NCI-H82 treated with DMSO at 0.1 percent for 48 hours (cell line): ENCODE data around the gene LRRC8D.
A peak's percentile ranks its signal among the peaks of the same experiment; 100 is the strongest.
"Not testable (repeated sequence)": the region's sequence is repeated elsewhere in the genome, so short reads cannot be mapped to it uniquely, and the experiment has no call there.

Experiments used
- DNase-seq: peaks from one replicate; lab custom pipeline; 2025; ENCODE audit not compliant: unreplicated experiment; lab: John Stamatoyannopoulos, UW

LRRC8D gene

DNA sequence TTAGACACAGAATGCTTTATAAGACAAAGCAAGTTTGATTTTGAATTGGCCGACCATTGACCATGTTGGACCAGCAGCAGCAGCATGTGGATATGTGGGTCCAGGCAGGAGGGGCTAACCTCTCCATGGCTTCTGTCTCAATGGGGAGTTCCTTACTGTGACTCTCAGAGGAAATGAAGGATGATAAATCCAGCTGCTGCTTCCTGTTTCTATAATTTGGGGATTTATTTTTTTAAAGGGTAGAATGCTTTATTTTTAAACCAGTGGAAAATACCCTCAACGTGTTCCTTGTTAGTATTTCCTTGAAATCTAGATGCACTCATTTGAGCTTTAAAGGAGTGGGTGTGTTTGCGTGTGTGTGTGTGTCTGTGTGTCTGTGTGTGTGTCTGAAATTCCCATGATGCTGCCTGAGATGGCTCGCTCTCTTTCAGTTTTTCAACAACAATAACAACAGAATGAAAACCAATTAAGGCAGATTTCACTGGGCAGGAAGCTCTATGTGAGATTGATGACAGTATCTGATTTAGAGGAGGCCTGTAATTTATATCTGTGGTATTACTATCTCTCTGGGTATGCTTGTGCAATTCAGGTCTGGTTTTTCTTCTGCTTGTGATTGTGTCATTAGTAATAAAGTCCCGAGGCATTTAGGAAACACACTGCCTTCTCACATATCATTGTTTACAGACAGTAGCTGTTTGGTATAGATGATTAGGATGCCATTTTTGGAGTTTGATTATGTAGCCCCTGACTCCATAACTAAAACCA, 88.0 kb downstream of the LRRC8D start:
- DNase-seq = no peak

DNA sequence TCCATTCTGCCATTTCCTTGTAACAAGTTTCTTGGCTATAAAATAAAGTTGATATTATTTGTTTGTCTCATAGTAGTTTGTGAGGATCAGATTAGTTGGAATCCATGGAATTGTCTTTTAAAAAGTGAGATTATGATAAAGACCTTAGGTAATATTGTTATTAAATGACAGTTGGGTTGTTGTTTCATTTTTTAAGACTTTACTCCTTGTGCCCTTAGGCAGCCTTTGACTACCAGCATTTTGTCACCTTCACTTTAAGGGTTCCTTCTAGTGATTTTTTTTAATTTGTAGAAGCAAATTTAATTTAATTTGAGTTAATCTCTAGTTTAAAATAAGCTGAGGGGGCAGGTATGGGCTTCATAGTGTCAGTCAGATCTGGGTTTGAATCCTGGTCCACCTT, 89.4 kb downstream of the LRRC8D start:
- no peak for DNase-seq

DNA sequence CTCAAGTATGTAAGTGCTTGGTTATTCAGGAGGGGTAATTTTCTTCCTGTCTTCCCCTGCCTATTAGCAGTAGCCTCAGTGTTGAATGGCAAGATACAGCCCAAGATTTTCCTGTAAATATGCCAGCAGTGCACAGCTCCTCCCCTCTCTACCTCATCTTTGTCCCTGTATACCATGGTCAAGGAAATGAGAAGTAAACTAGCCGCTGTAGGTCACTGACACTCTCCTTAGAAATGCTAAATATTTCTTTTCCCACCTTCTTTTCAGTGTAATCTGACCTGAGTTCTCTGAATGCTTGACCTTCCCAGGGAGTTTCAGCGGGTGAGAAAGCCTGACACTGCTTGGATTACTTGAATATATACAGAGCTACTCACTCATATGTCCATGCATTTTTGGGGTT, 89.9 kb downstream of the LRRC8D start:
- DNase-seq = no peak

GRCh38 chr1:89911191-89911991, 90.6 kb downstream of the LRRC8D start:
- no peak for DNase-seq

- DNase-seq = no peak
These were observed 91.2 kb downstream of the LRRC8D start for GRCh38 chr1:89912073-89912472.

DNA sequence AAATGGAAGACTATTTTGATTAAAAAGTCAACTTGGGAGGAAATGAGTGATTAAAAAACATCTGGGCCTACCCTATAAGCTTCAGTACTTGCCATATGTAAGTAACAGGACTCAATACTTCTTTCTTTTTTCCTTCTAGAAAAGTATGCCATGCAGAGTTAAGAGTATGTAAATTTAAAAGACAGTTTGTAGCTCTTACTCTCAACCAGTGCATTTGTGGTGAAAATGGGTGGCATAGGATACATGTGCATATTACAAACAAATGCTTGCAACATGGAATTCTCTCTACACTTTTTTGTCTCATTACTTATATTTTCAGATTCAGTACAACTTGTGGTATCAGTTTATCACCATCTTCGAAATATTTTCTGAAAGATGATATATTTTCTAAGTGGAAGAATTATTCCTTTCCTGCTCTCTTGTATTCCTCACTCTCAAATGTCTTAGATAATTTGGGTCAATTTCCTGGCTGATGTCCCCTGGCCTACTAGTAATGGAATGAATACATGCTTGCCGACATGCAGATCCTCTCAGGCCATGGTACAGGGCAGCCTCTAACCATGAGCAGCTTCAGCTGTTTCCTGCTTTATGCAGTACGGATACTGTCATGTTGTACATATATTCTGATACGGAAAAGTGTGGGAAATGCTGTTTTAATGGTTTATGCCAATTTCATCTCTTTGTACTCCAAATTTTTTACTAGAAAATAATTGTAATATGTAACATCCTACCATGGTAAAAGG, 92.7 kb downstream of the LRRC8D start:
- DNase-seq = no peak

DNA sequence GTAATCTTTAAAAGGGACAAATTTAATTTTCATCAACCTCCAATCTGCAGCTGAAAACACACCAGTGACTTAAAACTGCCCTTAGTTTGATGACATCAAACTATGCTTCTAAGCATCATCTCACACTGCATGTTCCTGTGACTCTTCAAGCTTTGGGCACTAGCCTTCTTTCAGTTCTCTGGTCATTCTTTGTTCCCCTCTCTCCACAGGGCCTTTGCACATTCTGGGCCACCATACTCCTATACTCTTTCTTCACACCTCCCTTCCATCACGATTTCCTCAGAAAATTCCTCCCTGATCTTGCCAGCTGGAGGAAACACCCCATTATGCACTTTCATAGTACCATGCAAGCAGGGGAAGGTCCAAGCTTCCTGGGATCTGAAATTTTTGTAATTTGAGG, 96.5 kb downstream of the LRRC8D start:
- no peak for DNase-seq

GRCh38 chr1:89918127-89918793, 97.4 kb downstream of the LRRC8D start:
- no peak for DNase-seq

DNA sequence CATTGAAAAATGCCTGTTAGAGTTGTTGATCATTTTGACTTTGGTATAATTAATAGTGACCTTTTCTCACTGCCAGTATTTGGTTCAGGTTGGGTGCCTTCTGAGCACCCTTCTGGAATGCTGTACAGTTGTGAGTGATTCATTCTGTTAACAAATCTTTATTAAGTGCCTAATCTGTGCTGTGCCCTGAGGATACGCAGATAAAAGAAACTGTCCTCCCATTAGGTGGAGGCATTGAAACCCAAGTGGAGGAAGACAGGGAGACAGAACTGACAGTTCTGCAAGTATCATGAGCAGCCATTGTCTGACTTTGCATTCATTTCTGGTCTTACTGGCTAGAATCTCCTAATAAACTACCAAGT, 97.9 kb downstream of the LRRC8D start:
- peak; percentile 32 for DNase-seq

DNA sequence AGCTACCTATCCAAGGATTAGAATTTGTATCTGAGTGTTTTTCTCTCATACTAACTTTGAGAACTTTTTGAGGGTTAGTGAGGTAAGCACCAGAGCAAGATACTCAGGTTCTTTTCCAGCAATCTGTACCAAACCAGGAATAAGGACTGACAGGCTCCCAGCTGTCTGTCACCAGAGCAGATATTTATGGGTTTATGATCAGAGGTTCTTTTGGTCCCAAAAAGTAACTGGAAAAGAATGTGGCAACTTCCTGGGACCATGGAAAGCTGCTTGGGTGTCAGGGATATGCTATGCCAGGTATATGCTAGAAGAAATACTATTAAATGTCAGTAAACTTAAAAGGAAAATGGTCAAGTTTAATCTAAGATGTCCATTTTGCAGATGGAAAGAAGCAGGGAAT, 98.3 kb downstream of the LRRC8D start:
- no peak for DNase-seq

GRCh38 chr1:89922911-89923310, 102.1 kb downstream of the LRRC8D start:
- DNase-seq = no peak

GRCh38 chr1:89923517-89923916, 102.7 kb downstream of the LRRC8D start:
- DNase-seq = no peak

GRCh38 chr1:89924075-89924474, 103.2 kb downstream of the LRRC8D start:
- DNase-seq = not testable (repeated sequence)

DNA sequence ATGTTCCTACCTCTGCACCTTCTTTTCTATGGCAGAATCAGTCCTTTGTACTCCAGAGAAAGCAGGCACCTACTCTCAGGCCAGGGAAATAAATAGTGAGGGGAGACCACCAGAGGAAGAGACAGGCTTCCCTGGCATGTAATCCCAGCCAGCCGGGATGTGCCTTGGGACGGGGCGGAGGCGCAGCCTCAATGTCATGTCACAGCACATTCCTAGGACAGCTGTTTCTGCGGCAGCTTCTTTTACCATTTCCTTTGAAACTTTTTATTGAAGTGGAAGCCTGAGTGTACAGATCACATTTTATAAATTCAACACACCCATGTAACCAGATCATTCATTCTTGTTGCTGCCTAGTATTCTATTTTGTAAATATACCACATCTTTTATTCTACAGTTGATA, 106.2 kb downstream of the LRRC8D start:
- no peak for DNase-seq

DNA sequence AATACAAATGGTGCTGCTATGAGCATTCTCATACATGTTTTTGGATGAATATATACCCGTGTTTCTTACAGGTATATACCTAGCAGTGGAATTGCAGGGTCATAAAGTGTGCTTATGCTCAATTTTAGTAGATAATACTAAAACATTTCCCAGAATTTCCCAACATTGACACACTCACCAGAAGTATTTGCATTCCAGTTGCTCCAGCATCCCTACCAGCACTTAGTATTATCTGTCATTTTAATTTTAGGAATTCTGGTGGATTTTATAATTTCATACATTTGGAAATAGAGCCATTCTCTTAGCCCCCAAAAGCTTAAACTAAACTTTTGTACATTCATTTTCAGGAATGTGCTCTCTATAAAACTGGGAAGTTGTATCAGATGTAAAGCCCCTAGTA, 106.6 kb downstream of the LRRC8D start:
- no peak for DNase-seq

DNA sequence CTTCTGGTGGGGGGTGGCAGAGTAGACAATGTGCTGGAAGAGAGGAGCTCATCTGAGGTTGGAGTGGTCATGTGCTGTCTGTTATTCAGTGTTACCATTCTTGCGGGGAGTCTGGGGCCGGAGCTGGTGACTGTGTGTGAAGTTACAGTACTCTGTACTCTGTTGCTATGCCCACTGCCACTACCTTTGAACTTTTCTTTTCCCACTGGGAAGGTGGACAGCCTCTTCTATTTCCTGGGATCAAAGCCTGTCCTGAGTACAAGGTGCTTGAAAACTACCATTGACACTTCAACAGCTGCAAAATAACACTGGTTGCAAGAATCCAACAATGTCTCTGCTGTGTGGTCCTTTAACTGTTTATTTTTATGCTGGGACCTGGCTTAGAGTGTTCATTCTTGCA, 107.7 kb downstream of the LRRC8D start:
- DNase-seq = no peak

DNA sequence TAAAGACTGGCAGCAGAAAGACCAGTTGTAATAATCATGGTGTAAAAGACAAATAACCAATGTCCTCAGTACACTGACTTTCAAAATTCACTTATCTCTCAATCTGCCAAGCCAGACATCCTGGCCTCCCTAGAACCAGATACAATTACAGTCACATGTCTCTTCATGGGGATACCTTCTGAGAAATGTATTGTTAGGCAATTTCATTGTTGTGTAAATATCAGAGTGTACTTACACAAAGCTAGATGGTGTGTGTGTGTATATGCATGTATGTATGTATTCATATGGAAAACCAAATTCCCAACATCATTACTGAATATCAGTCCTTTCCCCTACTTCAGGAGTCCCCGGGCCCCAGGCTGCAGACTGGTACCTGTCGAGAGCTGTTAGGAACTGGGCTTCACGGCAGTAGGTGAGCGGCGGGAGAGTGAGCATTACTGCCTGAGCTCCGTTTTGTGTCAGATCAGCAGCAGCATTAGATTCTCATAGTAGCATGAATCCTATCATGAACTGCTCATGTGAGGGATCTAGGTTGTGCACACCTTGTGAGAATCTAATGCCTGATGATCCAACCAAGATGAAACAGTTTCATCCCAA, 108.7 kb downstream of the LRRC8D start:
- DNase-seq = no peak

- no peak for DNase-seq
These were observed 109.7 kb downstream of the LRRC8D start for GRCh38 chr1:89930579-89930978.

DNA sequence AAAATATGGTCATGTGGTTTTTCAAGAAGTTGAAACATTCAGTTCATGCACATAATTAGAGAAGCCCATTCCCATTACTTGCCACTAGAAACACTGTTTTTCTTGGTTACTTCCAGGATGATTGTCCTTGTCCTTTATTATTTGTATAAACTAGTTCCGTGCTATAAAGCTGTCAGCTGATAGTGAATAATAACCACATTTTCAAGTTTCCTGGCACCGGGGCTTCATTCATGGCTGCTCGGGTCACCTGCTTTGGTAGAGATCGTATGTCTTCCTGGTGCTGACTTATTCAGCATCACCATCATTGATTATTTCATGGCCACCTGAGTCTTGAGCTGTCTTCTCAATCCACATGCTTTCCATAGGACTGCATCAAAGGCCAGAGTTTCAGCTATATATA, 111.1 kb downstream of the LRRC8D start:
- no peak for DNase-seq

DNA sequence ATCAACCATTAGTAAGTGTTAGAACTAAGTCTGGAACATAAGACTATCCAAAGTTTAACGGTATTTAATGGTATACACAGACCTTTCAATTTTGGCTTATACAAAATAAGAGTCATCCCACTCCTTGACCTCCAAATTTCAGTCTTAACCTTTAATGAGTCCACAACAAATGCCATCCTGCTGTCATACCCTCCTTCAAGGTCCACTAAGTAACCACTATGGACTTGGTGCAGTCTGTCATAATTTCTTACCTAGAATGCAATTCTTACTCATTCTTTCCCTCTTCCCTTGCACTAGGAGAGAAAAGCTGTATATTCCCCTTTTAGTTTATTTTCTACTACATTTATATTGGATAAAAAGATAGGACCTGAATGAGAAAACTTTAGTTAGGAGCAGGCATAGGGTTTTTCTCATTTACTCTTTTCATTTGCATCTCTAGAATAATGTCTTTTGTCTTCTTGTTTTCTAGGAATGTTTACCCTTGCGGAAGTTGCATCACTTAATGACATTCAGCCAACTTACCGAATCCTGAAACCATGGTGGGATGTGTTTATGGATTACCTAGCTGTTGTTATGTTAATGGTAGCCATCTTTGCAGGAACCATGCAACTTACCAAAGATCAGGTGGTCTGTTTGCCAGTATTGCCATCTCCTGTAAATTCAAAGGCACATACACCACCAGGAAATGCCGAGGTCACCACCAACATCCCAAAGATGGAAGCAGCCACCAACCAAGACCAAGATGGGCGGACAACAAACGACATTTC, 111.9 kb downstream of the LRRC8D start:
- no peak for DNase-seq
